Measurements from ENCODE around the gene ALPK3. TPM values are rescaled to one million over a fixed set of nuclear protein-coding genes. Genes with fewer than 3 reads are reported as not detected.

ALPK3 gene
- total RNA-seq, 1 donor from 2014 or later, result 94.2 TPM

DNA sequence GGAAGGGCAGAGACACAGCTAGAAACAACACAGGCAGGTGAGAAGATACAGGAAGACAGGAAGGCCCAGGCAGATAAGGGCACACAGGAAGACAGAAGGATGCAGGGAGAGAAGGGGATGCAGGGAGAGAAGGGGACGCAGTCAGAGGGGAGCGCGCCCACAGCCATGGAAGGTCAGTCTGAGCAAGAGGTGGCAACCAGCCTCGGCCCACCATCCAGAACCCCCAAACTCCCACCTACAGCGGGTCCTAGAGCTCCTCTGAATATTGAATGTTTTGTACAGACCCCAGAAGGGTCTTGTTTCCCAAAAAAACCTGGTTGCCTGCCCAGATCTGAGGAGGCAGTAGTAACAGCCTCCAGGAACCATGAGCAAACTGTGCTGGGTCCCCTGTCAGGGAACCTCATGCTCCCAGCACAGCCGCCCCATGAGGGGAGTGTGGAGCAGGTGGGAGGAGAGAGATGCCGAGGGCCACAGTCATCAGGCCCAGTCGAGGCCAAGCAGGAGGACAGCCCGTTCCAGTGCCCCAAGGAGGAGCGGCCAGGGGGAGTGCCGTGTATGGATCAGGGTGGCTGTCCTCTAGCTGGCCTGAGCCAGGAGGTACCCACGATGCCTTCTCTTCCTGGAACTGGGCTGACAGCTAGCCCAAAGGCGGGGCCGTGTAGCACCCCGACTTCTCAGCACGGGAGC is 39.7 kb downstream of the ALPK3 start:
- H3K27ac Mint-ChIP-seq (ENCODE audit: unreplicated experiment), result no peak overlapping the region

DNA sequence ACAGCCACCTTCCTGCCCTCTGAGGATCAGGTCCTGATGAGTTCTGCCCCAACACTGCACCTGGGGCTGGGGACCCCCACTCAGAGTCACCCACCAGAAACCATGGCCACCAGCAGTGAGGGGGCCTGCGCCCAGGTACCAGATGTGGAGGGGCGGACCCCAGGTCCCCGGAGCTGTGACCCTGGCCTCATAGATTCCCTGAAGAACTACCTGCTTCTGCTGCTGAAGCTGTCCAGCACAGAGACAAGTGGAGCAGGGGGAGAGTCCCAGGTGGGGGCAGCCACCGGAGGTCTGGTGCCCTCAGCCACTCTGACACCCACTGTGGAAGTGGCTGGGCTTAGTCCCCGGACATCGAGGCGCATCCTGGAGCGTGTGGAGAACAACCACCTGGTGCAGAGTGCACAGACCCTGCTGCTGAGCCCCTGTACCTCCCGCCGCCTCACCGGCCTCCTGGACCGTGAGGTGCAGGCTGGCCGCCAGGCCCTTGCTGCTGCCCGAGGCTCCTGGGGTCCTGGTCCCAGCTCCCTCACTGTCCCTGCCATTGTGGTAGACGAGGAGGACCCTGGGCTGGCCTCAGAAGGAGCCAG is 40.4 kb downstream of the ALPK3 start:
- H3K4me1 Mint-ChIP-seq (ENCODE audit: unreplicated experiment), result peaks cover 20% of the 10 kb centered on the region
- TF ChIP-seq, protein P1, sequence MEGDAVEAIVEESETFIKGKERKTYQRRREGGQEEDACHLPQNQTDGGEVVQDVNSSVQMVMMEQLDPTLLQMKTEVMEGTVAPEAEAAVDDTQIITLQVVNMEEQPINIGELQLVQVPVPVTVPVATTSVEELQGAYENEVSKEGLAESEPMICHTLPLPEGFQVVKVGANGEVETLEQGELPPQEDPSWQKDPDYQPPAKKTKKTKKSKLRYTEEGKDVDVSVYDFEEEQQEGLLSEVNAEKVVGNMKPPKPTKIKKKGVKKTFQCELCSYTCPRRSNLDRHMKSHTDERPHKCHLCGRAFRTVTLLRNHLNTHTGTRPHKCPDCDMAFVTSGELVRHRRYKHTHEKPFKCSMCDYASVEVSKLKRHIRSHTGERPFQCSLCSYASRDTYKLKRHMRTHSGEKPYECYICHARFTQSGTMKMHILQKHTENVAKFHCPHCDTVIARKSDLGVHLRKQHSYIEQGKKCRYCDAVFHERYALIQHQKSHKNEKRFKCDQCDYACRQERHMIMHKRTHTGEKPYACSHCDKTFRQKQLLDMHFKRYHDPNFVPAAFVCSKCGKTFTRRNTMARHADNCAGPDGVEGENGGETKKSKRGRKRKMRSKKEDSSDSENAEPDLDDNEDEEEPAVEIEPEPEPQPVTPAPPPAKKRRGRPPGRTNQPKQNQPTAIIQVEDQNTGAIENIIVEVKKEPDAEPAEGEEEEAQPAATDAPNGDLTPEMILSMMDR (IDR thresholded peaks at IDR 0.05; ENCODE audit: unreplicated experiment), result no peak
- H3K36me3 Mint-ChIP-seq (ENCODE audit: low read depth, unreplicated experiment), result peaks cover 26% of the 10 kb centered on the region
- no peak overlapping the region for H3K27ac Mint-ChIP-seq (ENCODE audit: unreplicated experiment)
- no peaks in the 10 kb centered on the region for H3K9me3 Mint-ChIP-seq (ENCODE audit: unreplicated experiment)
- no peak overlapping the region for H3K4me3 Mint-ChIP-seq (ENCODE audit: unreplicated experiment)
- no peak for DNase-seq (ENCODE audit: low spot score)
- peaks cover 4% of the 10 kb centered on the region for H3K27me3 Mint-ChIP-seq (ENCODE audit: unreplicated experiment)

More for the DNA sequence above, 39.7 kb downstream of the ALPK3 start:
- peaks cover 26% of the 10 kb centered on the region for H3K36me3 Mint-ChIP-seq (ENCODE audit: low read depth, unreplicated experiment)
- no peak for DNase-seq (ENCODE audit: low spot score)
- H3K27me3 Mint-ChIP-seq (ENCODE audit: unreplicated experiment), result peaks cover 4% of the 10 kb centered on the region
- TF ChIP-seq, protein P1 (IDR thresholded peaks at IDR 0.05; ENCODE audit: unreplicated experiment), result no peak
- H3K9me3 Mint-ChIP-seq (ENCODE audit: unreplicated experiment), result no peaks in the 10 kb centered on the region
- H3K4me1 Mint-ChIP-seq (ENCODE audit: unreplicated experiment), result peaks cover 20% of the 10 kb centered on the region
- H3K4me3 Mint-ChIP-seq (ENCODE audit: unreplicated experiment), result peak overlapping the region; percentile 75

GRCh38 chr15:84858231-84858630 is 41.1 kb downstream of the ALPK3 start:
- DNase-seq (ENCODE audit: low spot score), result no peak
- Mint-ChIP-seq H3K27ac (ENCODE audit: unreplicated experiment) (no peak overlapping the region), H3K36me3 (ENCODE audit: low read depth, unreplicated experiment) (peaks cover 26% of the 10 kb centered on the region), H3K4me3 (ENCODE audit: unreplicated experiment) (no peak overlapping the region), H3K27me3 (ENCODE audit: unreplicated experiment) (peaks cover 4% of the 10 kb centered on the region), H3K4me1 (ENCODE audit: unreplicated experiment) (peaks cover 20% of the 10 kb centered on the region), H3K9me3 (ENCODE audit: unreplicated experiment) (no peaks in the 10 kb centered on the region)
- TF ChIP-seq, protein P1 (IDR thresholded peaks at IDR 0.05; ENCODE audit: unreplicated experiment), result no peak

DNA sequence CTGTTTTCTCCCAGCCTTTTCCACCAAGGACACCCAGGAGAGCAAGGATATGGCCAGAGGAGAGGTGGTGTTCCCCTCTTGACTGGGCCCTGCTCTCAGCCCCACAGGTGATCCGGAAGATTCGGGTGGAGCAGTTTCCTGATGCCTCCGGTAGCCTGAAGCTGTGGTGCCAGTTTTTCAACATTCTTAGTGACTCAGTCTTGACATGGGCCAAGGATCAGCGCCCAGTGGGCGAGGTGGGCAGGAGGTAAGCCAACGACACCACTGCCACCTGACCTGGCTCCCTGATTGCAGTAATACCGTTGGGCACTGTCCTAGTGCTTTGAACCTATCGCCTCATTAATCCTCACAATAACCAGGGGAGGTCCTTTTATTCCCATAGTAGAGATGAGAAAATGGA is 42.0 kb downstream of the ALPK3 start:
- TF ChIP-seq, protein P1 (IDR thresholded peaks at IDR 0.05; ENCODE audit: unreplicated experiment), result no peak
- Mint-ChIP-seq H3K36me3 (ENCODE audit: low read depth, unreplicated experiment) (peaks cover 26% of the 10 kb centered on the region), H3K27ac (ENCODE audit: unreplicated experiment) (no peak overlapping the region)

GRCh38 chr15:84859651-84860050 is 42.5 kb downstream of the ALPK3 start:
- no peak overlapping the region for H3K27ac Mint-ChIP-seq (ENCODE audit: unreplicated experiment)
- H3K4me3 Mint-ChIP-seq (ENCODE audit: unreplicated experiment), result no peak overlapping the region
- TF ChIP-seq, protein P1 (IDR thresholded peaks at IDR 0.05; ENCODE audit: unreplicated experiment), result no peak
- H3K36me3 Mint-ChIP-seq (ENCODE audit: low read depth, unreplicated experiment), result peaks cover 26% of the 10 kb centered on the region
- no peaks in the 10 kb centered on the region for H3K9me3 Mint-ChIP-seq (ENCODE audit: unreplicated experiment)
- no peak for DNase-seq (ENCODE audit: low spot score)
- peaks cover 3% of the 10 kb centered on the region for H3K27me3 Mint-ChIP-seq (ENCODE audit: unreplicated experiment)
- H3K4me1 Mint-ChIP-seq (ENCODE audit: unreplicated experiment), result peaks cover 20% of the 10 kb centered on the region

More for the DNA sequence above, 42.0 kb downstream of the ALPK3 start:
- Mint-ChIP-seq H3K27me3 (ENCODE audit: unreplicated experiment) (peaks cover 3% of the 10 kb centered on the region), H3K9me3 (ENCODE audit: unreplicated experiment) (no peaks in the 10 kb centered on the region), H3K4me1 (ENCODE audit: unreplicated experiment) (peaks cover 20% of the 10 kb centered on the region), H3K4me3 (ENCODE audit: unreplicated experiment) (no peak overlapping the region)
- no peak for DNase-seq (ENCODE audit: low spot score)

All from endothelial cell (in vitro differentiated cells).